Cerebellar cortex (tissue), 1 donor: Measurements from ENCODE around the gene C11orf21.
A peak's percentile ranks its signal among the peaks of the same experiment; 100 is the strongest.

Source experiments
- DNase-seq: peaks from one replicate; pipeline ENCODE4 v3.0.0-alpha.2; 2015; ENCODE audit warnings: low spot score

C11orf21 gene

GRCh38 chr11:2271327-2272227 lies 30.1 kb downstream of the C11orf21 start:
- no peak for DNase-seq

GRCh38 chr11:2271077-2271326 lies 30.7 kb downstream of the C11orf21 start:
- no peak for DNase-seq

- DNase-seq = no peak
Measured at GRCh38 chr11:2270322-2271076, 31.2 kb downstream of the C11orf21 start, which contains the start of gene ASCL2. TSS of gene ASCL2 (minus strand) at chr11:2270588. CDS start at chr11:2270332, 256 bp downstream.

- peak; percentile 16 for DNase-seq
Measured at GRCh38 chr11:2269601-2270321, 32.0 kb downstream of the C11orf21 start.

- DNase-seq = no peak
Measured at GRCh38 chr11:2268729-2269600, 32.8 kb downstream of the C11orf21 start.

GRCh38 chr11:2267851-2268728 lies 33.6 kb downstream of the C11orf21 start:
- DNase-seq = no peak

GRCh38 chr11:2267306-2267850 lies 34.3 kb downstream of the C11orf21 start:
- DNase-seq = no peak

- no peak for DNase-seq
Measured at GRCh38 chr11:2266586-2267305, 35.0 kb downstream of the C11orf21 start.

- DNase-seq = no peak
Measured at GRCh38 chr11:2265854-2266585, 35.7 kb downstream of the C11orf21 start.

GRCh38 chr11:2265396-2265795 lies 36.3 kb downstream of the C11orf21 start:
- DNase-seq = no peak

- no peak for DNase-seq
Measured at GRCh38 chr11:2264366-2265053, 37.2 kb downstream of the C11orf21 start.

- no peak for DNase-seq
Measured at GRCh38 chr11:2263724-2264360, 37.9 kb downstream of the C11orf21 start.

- no peak for DNase-seq
Measured at GRCh38 chr11:2263071-2263565, 38.6 kb downstream of the C11orf21 start.

- no peak for DNase-seq
Measured at GRCh38 chr11:2262301-2263070, 39.2 kb downstream of the C11orf21 start.

GRCh38 chr11:2261436-2262230 lies 40.1 kb downstream of the C11orf21 start:
- DNase-seq = no peak
